A549 (cell line): Measurements from ENCODE around the gene ARSJ.

Source experiments
- CTCF ChIP-seq: fragments of >200 bp; sonication (Bioruptor Twin); formaldehyde crosslinking; IDR thresholded peaks from 3 replicates; pipeline ENCODE4 v1.5.1; 2016
- FOSL2 ChIP-seq, 2 experiments: fragments of 450-650 bp in 1 of 2; fragments of >200 bp in 1 of 2; sonication (Bioruptor Twin) in 1 of 2; formaldehyde crosslinking; IDR thresholded peaks; 2 replicates each; pipeline versions ENCODE4 v1.5.0 to v1.6.1; 2016 to 2020; ENCODE audit warnings: mild to moderate bottlenecking in 1 of 2, moderate library complexity in 1 of 2
- JUNB ChIP-seq: fragments of >200 bp; sonication (Bioruptor Twin); formaldehyde crosslinking; IDR thresholded peaks from 2 replicates; pipeline ENCODE4 v1.6.1; 2016
- NR3C1 ChIP-seq: fragments of >200 bp; sonication (Bioruptor Twin); formaldehyde crosslinking; IDR thresholded peaks from 3 replicates; pipeline ENCODE4 v1.6.1; 2017
- POLR2A ChIP-seq: IDR thresholded peaks from 2 replicates; pipeline ENCODE4 v1.6.1; 2012; ENCODE audit warnings: mild to moderate bottlenecking, low read length
- RCOR1 ChIP-seq: fragments of 150-350 bp; IDR thresholded peaks from 2 replicates; pipeline ENCODE4 v1.6.1; 2014; ENCODE audit warnings: antibody characterized with exemption, low read length, low read depth
- RFX5 ChIP-seq: fragments of 450-650 bp; IDR thresholded peaks from 2 replicates; pipeline ENCODE4 v1.7.1; 2014; ENCODE audit warnings: antibody characterized with exemption, mild to moderate bottlenecking, moderate library complexity
- ZNF302 ChIP-seq: fragments of 250-450 bp; sonication (Bioruptor Pico); IDR thresholded peaks from 2 replicates; pipeline ENCODE4 v1.9.0; 2021; ENCODE audit warnings: inconsistent platforms, mild to moderate bottlenecking, moderate library complexity
- TF ChIP-seq, protein P1 (sequence below): IDR thresholded peaks from 2 replicates; pipeline ENCODE4 v1.6.1; 2012
- TF ChIP-seq, protein P2 (sequence below): fragments of 450-650 bp; IDR thresholded peaks from 2 replicates; pipeline ENCODE4 v1.6.1; 2014; ENCODE audit warnings: antibody characterized with exemption
- TF ChIP-seq, protein P3 (sequence below): fragments of 200-600 bp; sonication (generic); IDR thresholded peaks from 2 replicates; pipeline ENCODE4 v1.6.1; 2016; ENCODE audit warnings: antibody characterized with exemption, mild to moderate bottlenecking, moderate library complexity

DNA sequence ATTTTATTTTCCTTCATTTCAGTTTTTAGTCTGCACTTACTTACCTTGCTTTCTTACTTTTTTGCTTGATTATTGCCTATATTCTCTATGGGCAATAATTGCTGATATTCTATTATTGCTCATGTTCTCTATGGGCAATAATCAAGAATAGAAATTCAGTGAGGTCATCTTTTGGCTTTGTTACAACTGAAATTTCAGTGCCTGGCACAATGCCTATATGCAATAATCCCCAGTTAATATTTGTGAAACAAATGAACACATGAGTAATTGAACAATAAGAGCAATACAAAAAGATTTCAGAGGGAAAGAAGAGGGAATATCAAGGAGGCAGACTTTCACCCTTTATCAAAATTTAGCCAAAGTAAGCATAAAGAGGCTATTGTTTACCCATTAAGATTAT is 48.6 kb upstream of the ARSJ start:
- no peak for TF ChIP-seq CTCF
- no peak for TF ChIP-seq POLR2A
- no peak for TF ChIP-seq RFX5
- TF ChIP-seq, protein P1, sequence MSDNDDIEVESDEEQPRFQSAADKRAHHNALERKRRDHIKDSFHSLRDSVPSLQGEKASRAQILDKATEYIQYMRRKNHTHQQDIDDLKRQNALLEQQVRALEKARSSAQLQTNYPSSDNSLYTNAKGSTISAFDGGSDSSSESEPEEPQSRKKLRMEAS: no peak
- TF ChIP-seq ZNF302: no peak
- TF ChIP-seq JUNB: no peak
- TF ChIP-seq NR3C1: no peak
- TF ChIP-seq, protein P2, sequence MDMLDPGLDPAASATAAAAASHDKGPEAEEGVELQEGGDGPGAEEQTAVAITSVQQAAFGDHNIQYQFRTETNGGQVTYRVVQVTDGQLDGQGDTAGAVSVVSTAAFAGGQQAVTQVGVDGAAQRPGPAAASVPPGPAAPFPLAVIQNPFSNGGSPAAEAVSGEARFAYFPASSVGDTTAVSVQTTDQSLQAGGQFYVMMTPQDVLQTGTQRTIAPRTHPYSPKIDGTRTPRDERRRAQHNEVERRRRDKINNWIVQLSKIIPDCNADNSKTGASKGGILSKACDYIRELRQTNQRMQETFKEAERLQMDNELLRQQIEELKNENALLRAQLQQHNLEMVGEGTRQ: no peak
- no peak for TF ChIP-seq RCOR1
- TF ChIP-seq, protein P3, sequence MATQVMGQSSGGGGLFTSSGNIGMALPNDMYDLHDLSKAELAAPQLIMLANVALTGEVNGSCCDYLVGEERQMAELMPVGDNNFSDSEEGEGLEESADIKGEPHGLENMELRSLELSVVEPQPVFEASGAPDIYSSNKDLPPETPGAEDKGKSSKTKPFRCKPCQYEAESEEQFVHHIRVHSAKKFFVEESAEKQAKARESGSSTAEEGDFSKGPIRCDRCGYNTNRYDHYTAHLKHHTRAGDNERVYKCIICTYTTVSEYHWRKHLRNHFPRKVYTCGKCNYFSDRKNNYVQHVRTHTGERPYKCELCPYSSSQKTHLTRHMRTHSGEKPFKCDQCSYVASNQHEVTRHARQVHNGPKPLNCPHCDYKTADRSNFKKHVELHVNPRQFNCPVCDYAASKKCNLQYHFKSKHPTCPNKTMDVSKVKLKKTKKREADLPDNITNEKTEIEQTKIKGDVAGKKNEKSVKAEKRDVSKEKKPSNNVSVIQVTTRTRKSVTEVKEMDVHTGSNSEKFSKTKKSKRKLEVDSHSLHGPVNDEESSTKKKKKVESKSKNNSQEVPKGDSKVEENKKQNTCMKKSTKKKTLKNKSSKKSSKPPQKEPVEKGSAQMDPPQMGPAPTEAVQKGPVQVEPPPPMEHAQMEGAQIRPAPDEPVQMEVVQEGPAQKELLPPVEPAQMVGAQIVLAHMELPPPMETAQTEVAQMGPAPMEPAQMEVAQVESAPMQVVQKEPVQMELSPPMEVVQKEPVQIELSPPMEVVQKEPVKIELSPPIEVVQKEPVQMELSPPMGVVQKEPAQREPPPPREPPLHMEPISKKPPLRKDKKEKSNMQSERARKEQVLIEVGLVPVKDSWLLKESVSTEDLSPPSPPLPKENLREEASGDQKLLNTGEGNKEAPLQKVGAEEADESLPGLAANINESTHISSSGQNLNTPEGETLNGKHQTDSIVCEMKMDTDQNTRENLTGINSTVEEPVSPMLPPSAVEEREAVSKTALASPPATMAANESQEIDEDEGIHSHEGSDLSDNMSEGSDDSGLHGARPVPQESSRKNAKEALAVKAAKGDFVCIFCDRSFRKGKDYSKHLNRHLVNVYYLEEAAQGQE: no peak
- TF ChIP-seq FOSL2 (IDR thresholded peaks at IDR 0.05): no peak
- no peak for TF ChIP-seq FOSL2 (CRISPR knock-in tag; IDR thresholded peaks at IDR 0.05)
